ENCODE data around the gene MMD. TPM values are rescaled to one million over a fixed set of nuclear protein-coding genes. Genes with fewer than 3 reads are reported as not detected.
"Not testable (repeated sequence)": the region's sequence is repeated elsewhere in the genome, so short reads cannot be mapped to it uniquely, and the experiment has no call there.

MMD gene, protein sequence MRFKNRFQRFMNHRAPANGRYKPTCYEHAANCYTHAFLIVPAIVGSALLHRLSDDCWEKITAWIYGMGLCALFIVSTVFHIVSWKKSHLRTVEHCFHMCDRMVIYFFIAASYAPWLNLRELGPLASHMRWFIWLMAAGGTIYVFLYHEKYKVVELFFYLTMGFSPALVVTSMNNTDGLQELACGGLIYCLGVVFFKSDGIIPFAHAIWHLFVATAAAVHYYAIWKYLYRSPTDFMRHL
- total RNA-seq = 16.7 TPM

DNA sequence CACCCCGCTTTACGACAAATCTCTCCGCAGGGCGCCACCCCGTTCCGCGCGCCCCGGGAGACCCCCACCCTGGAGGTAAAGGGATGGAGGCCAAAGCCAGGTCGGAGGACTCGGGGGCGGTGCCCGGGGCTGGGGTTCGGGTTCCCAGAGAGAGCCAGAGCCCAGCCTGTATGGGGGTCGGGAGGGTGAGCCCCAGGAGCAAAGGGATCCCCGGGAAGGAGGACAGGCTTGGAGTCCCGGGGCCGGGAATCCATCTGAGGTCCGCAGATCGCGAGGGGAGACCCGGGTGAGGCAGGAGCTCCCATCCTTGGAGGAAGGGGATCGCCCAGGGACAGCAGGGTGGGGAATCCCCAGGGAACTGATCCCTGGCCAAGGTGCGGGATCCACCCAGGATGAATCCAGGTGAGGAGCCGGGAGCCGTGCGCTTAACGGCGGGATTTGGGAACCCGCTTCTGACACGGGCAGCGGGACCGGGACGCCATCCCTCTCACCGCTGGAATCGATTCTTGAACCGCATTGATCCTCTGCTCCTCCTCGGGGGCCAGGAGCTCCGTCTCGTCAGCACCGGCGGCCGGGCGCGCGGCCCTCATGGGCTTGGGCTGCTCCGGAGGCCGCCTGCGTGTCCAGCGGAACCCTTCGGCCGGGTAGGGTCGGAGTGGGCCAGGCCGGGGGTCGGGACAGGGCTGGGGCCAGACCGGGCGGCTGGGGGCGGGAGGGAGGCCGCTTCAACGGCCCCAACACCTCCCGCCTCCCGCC, at the start of gene MMD:
TSS of gene MMD (minus strand) at position 657 of the 756 bp plus-strand sequence. CDS start at position 517, 140 bp downstream.
- Histone ChIP-seq H3K36me3 (no peaks in the 10 kb centered on the region), H3K4me3 (peak within 1 kb of the TSS; percentile 67 to 73), H3K4me1 (peaks cover 20% of the 10 kb centered on the region), H3K27me3 (no peaks in the 10 kb centered on the region), H3K9me3 (no peaks in the 10 kb centered on the region), H3K27ac (peak within 1 kb of the TSS; percentile 63)
- DNase-seq (ENCODE audit: extremely low spot score in 2 of 2) = no peak
- TF ChIP-seq POLR2A (IDR thresholded peaks at IDR 0.05) (peak in 1 of 2 donors; percentile 46), POLR2AphosphoS5 (IDR thresholded peaks at IDR 0.05; ENCODE audit: insufficient read depth in 1 of 2, low read depth in 1 of 2) (peak in 1 of 2 donors; percentile 19)
- TF ChIP-seq, protein P1, sequence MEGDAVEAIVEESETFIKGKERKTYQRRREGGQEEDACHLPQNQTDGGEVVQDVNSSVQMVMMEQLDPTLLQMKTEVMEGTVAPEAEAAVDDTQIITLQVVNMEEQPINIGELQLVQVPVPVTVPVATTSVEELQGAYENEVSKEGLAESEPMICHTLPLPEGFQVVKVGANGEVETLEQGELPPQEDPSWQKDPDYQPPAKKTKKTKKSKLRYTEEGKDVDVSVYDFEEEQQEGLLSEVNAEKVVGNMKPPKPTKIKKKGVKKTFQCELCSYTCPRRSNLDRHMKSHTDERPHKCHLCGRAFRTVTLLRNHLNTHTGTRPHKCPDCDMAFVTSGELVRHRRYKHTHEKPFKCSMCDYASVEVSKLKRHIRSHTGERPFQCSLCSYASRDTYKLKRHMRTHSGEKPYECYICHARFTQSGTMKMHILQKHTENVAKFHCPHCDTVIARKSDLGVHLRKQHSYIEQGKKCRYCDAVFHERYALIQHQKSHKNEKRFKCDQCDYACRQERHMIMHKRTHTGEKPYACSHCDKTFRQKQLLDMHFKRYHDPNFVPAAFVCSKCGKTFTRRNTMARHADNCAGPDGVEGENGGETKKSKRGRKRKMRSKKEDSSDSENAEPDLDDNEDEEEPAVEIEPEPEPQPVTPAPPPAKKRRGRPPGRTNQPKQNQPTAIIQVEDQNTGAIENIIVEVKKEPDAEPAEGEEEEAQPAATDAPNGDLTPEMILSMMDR (IDR thresholded peaks at IDR 0.05) = no peak
- intact Hi-C loops (cut with DNase I) = no loop called here

- H3K4me1 ChIP-seq = no peaks in the 10 kb centered on the region
- intact Hi-C loops (cut with DNase I) = no loop called here
- H3K27me3 ChIP-seq = no peaks in the 10 kb centered on the region
- no peaks in the 10 kb centered on the region for H3K36me3 ChIP-seq
- TF ChIP-seq POLR2AphosphoS5 (IDR thresholded peaks at IDR 0.05; ENCODE audit: insufficient read depth in 1 of 2, low read depth in 1 of 2) = no peak
- no peak for TF ChIP-seq POLR2A (IDR thresholded peaks at IDR 0.05)
- TF ChIP-seq, protein P1 (IDR thresholded peaks at IDR 0.05) = no peak
- no peak for DNase-seq (ENCODE audit: extremely low spot score in 2 of 2)
- H3K9me3 ChIP-seq = no peaks in the 10 kb centered on the region
- no peak overlapping the region for H3K4me3 ChIP-seq
- H3K27ac ChIP-seq = no peak overlapping the region
Observed at GRCh38 chr17:55466671-55467070, 45.0 kb upstream of the MMD start.

DNA sequence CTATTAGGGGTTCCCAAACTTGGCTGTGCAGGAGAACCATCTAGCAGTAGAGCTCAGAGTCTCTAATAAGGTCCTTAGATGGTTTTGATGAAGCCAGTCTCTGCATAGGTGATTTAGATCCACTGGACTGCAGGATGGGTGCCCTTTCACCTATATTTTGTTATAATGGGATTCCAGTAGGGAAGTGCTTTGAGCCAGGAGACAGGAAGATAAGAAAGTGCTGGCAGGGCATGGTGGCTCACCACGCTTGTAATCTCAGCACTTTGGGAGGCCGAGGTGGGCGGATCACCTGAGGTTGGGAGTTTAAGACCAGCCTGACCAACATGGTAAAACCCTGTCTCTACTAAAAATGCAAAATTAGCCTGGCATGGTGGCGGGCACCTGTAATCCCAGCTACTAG, 44.1 kb upstream of the MMD start:
- H3K36me3 ChIP-seq; H3K9me3 ChIP-seq; H3K27me3 ChIP-seq; intact Hi-C loops (cut with DNase I); H3K4me1 ChIP-seq; H3K27ac ChIP-seq; H3K4me3 ChIP-seq; DNase-seq (ENCODE audit: extremely low spot score in 2 of 2): not testable (repeated sequence)

DNA sequence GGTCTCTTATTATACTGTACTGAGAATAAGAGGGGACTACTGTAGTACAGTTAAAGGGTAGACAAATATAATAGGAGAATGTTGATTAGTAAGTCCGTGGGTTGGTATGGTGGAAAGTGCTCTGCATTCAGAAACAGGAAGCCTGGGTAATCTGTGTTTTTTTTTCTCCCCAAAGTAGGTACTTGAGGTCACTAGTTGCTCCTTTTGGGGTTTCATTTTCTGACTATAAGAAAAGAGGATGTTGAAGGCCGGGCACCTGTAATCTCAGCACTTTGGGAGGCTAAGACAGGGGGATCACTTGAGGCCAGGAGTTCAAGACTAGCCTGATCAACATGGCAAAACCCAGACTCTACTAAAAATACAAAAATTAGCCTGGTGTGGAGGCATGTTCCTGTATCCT, 42.0 kb upstream of the MMD start:
- TF ChIP-seq POLR2A (IDR thresholded peaks at IDR 0.05) = no peak
- no peak for TF ChIP-seq POLR2AphosphoS5 (IDR thresholded peaks at IDR 0.05; ENCODE audit: insufficient read depth in 1 of 2, low read depth in 1 of 2)
- TF ChIP-seq, protein P1 (IDR thresholded peaks at IDR 0.05) = no peak
- H3K9me3 ChIP-seq = no peaks in the 10 kb centered on the region
- intact Hi-C loops (cut with DNase I) = no loop called here

GRCh38 chr17:55462711-55463110, 41.1 kb upstream of the MMD start:
- no peak for DNase-seq (ENCODE audit: extremely low spot score in 2 of 2)
- H3K9me3 ChIP-seq = no peaks in the 10 kb centered on the region
- TF ChIP-seq POLR2AphosphoS5 (IDR thresholded peaks at IDR 0.05; ENCODE audit: insufficient read depth in 1 of 2, low read depth in 1 of 2) (no peak), POLR2A (IDR thresholded peaks at IDR 0.05) (no peak)
- TF ChIP-seq, protein P1 (IDR thresholded peaks at IDR 0.05) = no peak
- no peak overlapping the region for H3K4me3 ChIP-seq
- H3K27ac ChIP-seq = no peak overlapping the region
- no peaks in the 10 kb centered on the region for H3K27me3 ChIP-seq
- H3K36me3 ChIP-seq = no peaks in the 10 kb centered on the region
- intact Hi-C loops (cut with DNase I) = no loop called here
- H3K4me1 ChIP-seq = no peaks in the 10 kb centered on the region

More for the DNA sequence above, 42.0 kb upstream of the MMD start:
- Histone ChIP-seq H3K36me3 (no peaks in the 10 kb centered on the region), H3K27me3 (no peaks in the 10 kb centered on the region), H3K27ac (no peak overlapping the region), H3K4me3 (no peak overlapping the region), H3K4me1 (no peaks in the 10 kb centered on the region)
- DNase-seq (ENCODE audit: extremely low spot score in 2 of 2) = peak in 1 of 2 donors; percentile 10

Measured in vagina (tissue), 2 donors.